C4-2B (cell line): ENCODE data around the gene ECSCR.

Source experiments
- H3K27ac ChIP-seq: fragments of 450-650 bp; 2 replicates; pipeline ENCODE4 v1.5.1; 2017
- ZFX ChIP-seq: fragments of 450-650 bp; IDR thresholded peaks from 2 replicates; pipeline ENCODE4 v1.6.1; 2017
- TF ChIP-seq, protein P1 (sequence below): fragments of 450-650 bp; conservative IDR thresholded peaks from 2 replicates; pipeline ENCODE4 v1.5.1; 2017; ENCODE audit warnings: mild to moderate bottlenecking

Gene ECSCR

DNA sequence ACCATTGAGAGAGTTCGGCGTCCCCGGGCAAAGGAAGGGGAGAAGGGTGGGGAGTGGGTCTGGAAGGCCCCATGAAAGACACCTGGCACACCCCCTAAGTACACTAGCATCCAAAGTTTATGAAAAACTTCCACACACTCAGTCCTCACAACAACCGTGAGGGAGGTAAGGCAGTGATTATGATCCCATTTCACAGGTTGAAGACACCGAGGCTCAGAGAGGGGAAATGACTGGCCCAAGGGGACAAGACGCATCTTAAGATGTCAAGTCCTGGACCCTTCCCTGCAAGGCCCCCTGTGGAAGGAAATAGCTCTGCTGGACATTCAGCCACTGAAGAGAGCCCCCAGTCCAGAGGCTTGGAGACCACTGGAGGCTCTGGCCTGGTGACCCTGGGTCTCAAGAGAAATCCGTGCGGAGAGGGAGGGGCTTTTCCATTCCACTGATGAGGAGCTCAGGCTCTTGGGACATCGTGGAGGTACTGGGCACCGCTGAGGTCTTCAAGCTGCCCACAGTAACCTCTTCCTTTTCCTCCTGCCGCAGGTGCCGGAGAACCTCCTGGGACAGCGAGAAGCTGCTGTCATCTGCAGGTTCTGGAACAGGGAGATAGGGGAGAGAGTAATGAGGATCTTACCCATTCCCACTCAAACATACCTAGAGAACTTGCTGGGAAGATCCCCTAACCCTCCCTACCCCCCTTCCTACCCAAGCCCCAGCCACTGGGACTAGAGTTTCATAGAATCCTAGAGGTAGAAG lies 13.5 kb upstream of the ECSCR start:
- no peak overlapping the region for H3K27ac ChIP-seq

DNA sequence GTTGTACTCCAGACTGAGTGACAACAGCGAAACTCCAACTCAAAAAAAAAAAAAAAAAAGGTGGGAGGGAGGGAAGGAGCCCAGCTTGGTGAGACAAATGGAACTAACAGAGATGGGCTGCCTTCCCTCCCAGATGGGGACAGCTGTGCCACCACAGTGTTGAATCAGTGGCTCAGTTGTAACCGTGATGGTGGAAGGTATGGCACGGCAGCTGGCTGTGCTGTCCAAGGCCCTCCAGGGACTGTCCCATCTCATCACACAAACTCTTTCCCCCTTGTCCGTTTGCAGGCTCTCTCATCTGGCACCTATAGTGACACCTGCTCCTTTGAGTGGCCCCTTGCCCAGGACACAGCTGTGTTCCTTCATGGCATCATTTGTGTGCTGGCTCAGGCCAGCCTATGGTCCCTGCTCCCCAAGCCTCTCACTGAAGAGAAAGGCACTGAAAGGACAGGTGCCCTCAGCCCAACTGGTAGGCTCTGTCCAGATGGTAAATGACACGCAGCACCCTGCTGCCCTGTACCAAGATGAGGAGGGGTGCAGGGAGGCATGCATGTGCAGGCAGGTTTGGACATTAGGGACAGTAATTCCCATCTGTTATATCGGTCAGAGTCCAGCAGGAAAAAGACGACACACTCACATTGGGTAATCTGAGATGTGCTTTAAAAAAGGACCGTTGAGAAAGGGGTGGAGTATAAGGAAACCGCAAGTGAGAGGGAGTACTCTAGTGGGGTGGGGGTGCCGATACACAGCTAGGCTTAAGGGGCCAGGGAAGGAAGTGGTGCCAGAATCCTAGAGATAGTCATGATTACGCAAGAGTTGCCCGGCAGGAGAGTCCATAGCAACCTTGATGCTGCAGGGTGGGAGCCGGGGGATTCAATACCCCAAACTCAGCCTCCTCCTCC lies 12.6 kb upstream of the ECSCR start:
- no peak overlapping the region for H3K27ac ChIP-seq

More for the DNA sequence above, 13.5 kb upstream of the ECSCR start:
- TF ChIP-seq, protein P1, sequence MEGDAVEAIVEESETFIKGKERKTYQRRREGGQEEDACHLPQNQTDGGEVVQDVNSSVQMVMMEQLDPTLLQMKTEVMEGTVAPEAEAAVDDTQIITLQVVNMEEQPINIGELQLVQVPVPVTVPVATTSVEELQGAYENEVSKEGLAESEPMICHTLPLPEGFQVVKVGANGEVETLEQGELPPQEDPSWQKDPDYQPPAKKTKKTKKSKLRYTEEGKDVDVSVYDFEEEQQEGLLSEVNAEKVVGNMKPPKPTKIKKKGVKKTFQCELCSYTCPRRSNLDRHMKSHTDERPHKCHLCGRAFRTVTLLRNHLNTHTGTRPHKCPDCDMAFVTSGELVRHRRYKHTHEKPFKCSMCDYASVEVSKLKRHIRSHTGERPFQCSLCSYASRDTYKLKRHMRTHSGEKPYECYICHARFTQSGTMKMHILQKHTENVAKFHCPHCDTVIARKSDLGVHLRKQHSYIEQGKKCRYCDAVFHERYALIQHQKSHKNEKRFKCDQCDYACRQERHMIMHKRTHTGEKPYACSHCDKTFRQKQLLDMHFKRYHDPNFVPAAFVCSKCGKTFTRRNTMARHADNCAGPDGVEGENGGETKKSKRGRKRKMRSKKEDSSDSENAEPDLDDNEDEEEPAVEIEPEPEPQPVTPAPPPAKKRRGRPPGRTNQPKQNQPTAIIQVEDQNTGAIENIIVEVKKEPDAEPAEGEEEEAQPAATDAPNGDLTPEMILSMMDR: no peak
- TF ChIP-seq ZFX: no peak

DNA sequence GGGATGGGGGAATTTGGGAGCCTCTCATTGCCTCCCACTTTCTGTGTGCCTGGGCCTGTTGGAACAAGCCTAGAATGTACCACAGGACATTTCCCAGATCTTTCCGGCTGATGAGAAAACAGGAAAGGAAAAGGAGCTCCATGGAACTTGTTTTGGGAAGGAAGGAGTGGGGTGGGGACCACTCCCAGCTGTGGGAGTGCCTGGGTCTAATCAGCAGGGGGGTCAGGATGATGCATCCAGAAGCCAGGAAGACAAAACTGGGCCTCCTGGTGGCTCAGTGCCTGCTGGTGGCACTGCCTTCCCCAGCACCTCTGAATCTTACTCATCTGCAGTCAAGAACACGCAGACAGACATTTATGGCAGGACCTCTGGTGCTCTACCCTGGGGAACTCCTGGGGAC lies 11.0 kb upstream of the ECSCR start:
- H3K27ac ChIP-seq: no peak overlapping the region
- no peak for TF ChIP-seq ZFX
- TF ChIP-seq, protein P1: no peak

More for the DNA sequence above, 12.6 kb upstream of the ECSCR start:
- TF ChIP-seq, protein P1: no peak
- no peak for TF ChIP-seq ZFX

DNA sequence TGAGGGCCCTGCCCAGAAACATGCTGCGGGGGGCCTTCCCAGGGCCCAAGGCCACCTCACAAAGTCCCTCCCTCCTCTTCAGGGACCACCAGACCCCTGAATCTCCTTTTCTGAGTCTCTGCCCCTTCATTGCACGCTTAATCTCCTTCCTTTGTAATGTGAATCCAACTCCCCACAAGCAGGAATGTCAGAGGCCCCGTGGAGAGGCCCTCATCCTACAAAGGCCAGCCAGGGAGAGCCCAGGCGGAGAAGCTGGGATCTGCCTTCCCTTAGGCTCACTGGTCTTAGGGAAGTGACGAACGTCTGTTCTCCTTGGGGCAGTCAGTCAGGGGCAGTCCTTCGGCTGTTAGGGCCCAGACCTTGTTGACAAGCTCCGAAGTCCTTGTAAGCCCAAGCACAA lies 10.6 kb upstream of the ECSCR start:
- TF ChIP-seq ZFX: no peak
- TF ChIP-seq, protein P1: no peak
- H3K27ac ChIP-seq: no peak overlapping the region

DNA sequence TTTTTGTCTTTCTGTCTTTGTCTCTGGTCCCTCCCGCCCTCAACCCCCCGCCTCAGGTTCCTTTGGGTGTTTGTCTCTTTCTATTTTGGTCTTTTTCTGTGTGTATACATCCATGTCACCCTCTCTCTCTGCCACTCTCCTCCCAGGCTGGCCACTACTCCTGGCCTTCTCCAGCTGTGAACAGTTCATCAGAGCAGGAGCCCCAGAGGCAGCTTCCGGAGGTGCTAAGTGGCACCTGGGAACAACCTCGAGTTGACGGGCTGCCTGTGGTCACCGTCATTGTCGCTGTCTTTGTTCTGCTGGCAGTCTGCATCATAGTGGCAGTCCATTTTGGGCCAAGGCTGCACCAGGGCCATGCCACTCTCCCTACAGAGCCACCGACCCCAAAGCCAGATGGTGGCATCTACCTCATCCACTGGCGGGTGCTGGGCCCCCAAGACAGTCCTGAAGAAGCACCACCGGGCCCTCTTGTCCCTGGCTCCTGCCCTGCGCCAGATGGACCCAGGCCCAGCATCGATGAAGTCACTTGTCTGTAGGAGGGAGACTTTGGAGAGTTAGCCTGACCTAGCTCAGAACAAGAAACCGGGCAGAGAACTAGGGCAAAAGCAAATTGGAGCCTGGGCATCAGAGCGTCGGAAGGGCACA lies 10.0 kb upstream of the ECSCR start:
- H3K27ac ChIP-seq: no peak overlapping the region
- TF ChIP-seq, protein P1: no peak
- TF ChIP-seq ZFX: no peak

DNA sequence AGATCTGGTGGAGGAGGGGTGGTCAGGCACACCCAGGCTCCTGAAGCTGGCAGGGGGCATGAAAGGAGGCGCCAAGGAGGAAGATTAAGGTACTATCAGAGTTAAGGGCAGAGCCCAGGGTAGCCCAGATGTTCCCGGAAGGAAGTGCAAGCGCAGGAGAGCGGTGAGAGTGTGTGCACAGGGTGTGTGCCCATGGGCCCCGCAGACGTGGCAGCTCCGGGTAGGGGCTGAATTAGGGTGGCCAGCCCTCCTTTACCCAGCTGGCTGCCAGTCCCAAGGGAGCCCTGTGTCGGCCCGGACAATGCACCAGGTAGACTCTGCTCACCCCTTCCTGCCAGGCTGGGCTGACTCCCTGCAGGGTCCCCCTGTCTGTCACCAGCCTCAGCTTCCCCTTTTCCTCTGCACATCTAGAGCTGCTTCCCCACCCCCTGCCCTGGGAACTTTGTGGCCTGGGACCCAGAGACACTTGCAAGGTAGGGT lies 8.3 kb upstream of the ECSCR start, which contains the start of gene SMIM33:
Gene SMIM33 (plus strand): TSS at position 184 of the 480 bp plus-strand sequence. CDS start 118 bp downstream, at position 302.
- TF ChIP-seq, protein P1: no peak
- TF ChIP-seq ZFX: no peak
- no peak within 1 kb of the TSS for H3K27ac ChIP-seq
